ENCODE measurements around the gene EEF1A2.

The EEF1A2 gene

GRCh38 chr20:63536997-63537524, 38.2 kb upstream of the EEF1A2 start, which contains the start of gene PTK6:
Gene PTK6 (minus strand): TSS chr20:63537376. CDS start chr20:63537314, 62 bp downstream.
- DNase-seq = no peak

DNA sequence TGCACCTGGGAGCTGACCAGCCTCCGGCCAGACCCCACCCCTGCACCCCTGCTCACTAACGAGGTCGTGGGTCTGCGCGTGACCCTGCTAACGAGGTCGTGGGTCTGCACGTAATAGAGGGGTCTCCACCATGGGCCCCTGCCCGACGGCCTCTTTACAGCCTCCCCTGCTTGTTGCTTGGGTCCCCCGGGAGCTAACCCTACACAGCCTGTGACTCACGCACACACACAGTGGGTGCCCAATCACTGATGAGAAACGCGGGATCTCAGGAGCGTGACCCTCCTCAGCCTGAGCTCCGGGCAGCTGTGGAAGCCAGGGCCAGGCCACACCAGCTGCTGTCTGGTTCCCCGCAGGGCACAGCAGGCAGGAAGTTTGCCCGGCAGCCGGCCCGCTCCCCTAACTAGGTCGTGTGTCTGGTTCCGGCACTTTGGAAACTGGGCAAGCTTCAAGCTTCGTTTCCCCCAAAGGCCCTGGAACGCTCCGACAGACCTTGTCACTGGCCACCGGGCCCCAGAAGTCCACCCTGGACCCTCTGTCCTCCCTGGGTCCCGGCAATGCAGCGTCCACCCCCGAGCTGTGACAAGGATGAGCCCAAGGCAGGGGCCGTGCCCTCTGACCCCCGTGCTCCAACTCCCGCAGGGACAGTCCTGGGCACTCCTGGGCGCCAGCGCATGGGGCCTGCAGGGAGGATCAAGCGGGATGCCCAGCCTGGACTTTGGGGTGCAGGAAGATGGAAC, 37.5 kb upstream of the EEF1A2 start:
- no peak for DNase-seq

GRCh38 chr20:63534831-63535651, 36.2 kb upstream of the EEF1A2 start:
- no peak for DNase-seq

DNA sequence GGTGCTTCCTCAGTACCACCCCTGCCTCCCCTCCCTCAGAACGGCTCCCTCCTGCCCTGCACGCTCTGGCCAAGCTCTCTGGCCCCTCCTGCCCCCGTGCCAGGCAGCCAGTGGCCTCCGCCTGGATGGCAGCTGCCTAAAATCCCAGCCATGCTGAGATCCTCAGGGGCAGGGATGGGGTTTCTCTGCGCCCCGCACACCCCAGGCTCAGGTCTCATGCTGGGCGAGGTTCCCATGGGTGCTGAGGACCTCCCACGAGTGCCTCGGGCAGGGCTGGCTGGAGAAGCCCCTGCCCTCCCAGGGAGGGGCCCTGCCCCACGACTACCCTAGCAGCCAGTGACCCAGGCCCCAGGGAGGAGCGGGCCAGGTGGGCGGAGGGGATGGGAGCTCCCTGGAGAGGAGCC, 35.5 kb upstream of the EEF1A2 start:
- no peak for DNase-seq

DNA sequence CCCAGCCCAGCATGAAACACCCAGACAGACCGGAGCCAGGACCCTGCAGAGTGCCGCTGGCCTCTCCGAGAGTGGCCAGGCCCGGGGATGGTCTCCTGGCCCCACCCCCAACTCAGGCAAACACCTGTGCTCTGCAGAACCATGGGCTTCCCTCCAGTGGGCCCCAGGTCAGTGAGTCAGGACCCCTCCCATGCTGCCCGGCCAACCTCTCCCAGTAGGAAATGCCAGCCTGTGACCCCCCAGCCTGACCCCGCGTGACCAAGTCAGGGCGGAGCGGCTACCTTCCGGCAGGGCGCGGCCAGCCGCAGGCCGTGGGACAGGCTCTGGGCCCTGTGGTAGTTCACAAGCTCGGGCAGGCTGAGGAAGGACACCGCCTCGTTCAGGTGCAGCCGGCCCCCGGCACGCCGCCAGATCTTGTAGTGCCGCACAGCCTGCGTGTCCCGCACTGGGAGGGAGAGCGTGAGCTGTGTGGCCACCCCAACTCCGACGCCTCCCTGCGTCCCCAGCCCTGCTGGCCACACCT, 35.0 kb upstream of the EEF1A2 start:
- no peak for DNase-seq

- no peak for DNase-seq
Observed at GRCh38 chr20:63533388-63533787, 34.5 kb upstream of the EEF1A2 start.

DNA sequence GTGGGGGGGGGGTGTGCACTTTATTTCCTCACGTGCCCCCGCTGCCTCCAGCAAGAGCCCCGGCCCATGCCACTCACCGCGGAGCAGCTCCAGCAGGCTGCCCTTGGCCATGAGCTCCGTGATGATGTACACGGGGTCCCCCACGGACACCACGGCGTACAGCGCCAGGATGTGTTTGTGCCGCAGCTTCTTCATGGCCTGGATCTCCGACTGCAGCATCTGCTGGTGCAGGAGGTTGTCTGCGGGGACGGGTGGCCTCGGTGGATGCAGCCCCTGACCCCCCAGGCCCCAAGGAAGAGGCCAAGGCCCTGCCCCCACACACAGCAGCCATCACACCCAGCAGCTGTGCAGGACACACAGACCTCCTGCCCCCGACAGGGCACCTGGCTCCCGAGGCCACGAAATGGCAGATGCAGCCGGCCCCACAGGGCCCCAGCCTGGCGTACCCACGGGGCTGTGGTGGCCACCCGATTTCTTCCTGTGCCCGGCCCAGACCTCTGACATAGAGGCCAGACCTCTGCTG, 33.6 kb upstream of the EEF1A2 start:
- DNase-seq = no peak

- no peak for DNase-seq
Observed at GRCh38 chr20:63531686-63532448, 33.0 kb upstream of the EEF1A2 start.

DNA sequence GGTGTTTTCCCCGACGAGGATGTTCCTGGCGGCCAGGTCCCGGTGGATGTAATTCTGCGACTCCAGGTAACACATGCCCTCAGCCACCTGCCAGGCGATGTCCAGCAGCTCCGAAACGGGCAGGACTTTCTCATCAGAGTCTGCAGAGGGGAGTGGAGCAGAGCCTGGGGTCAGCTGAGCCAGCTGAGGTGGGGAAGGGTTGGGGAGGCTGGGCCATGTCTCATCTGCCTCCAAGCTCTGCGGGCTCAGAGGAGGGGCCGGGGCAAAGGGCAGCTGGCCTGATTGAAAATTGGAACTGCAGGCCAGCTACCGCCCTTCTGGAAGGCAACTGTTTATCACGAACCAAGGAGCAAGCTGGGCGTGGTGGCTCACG, 31.9 kb upstream of the EEF1A2 start:
- no peak for DNase-seq

DNA sequence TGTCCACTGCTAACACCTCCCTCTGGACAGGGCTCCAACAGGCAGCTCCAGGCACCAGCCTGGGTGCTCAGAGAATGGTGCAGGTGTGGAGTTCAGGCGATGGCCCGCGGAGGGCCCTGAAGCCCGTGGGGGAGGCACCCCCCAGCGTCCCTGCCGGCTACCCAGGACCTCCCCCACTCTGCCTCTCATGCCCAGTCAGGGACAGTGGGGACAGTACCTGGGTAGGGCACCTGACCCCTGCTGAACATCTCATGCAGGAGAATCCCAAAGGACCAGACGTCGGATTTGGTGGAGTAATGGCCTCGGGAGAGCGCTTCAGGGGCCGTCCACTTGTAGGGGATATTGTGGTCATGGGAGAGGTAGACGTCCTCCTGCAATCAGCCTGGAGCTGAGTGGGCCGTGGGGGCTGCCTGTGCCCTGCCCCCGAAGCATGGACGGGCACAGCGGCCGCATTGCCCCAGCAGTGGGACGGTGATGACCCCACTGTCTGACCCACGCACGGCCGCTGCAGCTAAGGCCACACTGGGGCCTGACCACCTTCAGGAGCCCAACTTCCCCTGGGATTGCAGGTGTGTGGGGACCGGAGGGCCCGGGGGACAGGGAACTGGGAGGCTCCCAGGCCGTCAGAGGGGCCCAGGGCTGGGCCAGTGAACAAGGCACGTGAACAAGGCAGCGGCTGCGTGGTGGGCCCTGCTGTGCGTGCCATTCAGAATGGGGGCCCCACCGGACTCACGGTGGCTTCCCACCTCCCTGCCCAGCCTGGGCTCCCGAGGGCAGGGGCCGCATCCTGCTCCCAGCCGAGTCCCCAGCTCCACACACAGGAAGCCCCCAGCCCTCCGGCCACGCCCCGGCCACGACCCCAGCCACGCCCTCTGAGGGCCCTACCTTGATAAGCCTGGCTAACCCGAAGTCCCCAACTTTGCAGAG, 31.2 kb upstream of the EEF1A2 start:
- DNase-seq = no peak

GRCh38 chr20:63529180-63529860, 30.4 kb upstream of the EEF1A2 start:
- DNase-seq = no peak

DNA sequence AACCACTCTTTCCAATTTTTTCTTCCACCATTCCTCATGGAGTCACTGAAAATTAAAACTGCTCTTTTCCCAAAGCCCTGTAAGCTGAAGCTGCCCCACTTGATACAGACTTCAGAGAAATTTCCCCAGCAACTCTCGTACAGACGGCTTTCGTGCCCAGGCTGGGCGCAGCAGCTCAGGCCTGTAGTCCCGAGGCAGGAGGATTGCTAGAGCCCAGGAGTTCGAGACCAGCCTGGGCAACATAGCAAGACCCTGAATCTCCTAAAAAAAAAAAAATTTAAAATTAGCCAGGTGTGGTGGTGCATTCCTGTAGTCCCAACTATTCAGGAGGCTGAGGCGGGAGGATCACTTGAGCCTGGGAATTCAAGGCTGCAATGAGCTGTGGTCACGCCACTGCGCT, 28.3 kb upstream of the EEF1A2 start:
- DNase-seq = no peak

GRCh38 chr20:63525971-63526370, 27.1 kb upstream of the EEF1A2 start:
- DNase-seq = no peak

- no peak for DNase-seq
Observed at GRCh38 chr20:63525185-63525584, 26.3 kb upstream of the EEF1A2 start.

- DNase-seq = no peak
Observed at GRCh38 chr20:63522981-63523611, 24.2 kb upstream of the EEF1A2 start.

GRCh38 chr20:63522091-63522868, 23.4 kb upstream of the EEF1A2 start:
- DNase-seq = no peak

- no peak for DNase-seq
Observed at GRCh38 chr20:63521602-63522001, 22.7 kb upstream of the EEF1A2 start.

DNA sequence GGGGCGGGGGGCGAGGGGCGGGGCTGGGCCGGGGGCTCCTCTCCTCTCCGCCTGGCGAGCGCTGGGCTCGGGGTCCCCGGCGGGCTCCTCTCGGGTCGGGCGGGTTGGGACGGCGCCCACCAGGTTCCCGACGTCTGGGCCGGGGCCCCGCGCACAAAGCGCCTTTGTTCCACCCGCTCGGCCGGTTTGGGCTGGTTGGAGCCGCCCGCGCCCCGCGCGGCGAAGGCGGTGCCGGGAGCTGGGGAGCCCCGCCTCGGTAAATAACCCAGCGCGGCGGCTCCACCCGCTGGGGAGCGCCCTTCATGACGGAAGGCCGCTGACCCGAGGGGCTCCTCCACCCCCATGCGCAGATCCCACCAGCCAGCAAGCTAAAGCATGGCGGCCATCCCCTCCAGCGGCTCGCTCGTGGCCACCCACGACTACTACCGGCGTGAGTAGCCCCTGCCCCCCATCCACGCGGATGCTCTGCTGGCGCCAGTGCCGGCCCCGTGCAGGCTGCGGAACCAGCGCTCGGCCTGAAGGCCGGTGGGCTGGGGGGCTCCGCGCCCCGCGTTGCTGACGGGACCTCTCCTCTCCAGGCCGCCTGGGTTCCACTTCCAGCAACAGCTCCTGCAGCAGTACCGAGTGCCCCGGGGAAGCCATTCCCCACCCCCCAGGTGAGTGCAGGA, 22.2 kb upstream of the EEF1A2 start:
- DNase-seq = peak; percentile 62

DNA sequence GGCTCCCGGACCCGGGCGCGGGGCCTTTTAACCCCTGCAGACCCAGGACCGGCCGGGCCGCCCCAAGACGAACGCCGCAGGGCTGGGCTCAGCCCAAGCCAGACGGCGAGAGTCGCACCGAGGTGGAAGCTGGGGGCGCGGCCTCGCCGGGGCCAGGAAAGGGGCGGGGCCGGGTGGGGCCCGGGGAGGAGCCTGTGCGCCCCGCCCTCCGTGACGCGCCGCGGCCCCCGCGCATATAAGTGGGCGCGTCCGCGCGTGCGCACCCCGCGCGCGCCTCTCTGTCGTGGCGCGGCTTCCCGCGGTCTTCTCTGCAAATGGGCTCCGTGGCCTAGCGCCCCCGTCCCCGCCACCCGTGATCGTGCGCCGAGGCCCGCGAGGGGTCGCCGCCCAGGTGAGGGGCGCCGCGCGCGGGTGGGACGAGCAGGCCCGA, 21.6 kb upstream of the EEF1A2 start, which contains the start of gene PPDPF:
Gene PPDPF, plus strand, starts transcription at position 262 of the 430 bp plus-strand sequence. CDS start 544 bp downstream, outside the sequence.
- peak; percentile 84 for DNase-seq
